HCT116 (cell line): Measurements from ENCODE around the gene ARID5B. TPM values are rescaled to one million over a fixed set of nuclear protein-coding genes. Genes with fewer than 3 reads are reported as not detected.

ENCODE experiments used
- ATAC-seq: fragments of 200-7000 bp; cut with Tn5 transposase; 2 replicates; pipeline ENCODE4 v1.9.1; 2020; ENCODE audit warnings: mild to moderate bottlenecking, moderate library complexity
- BruUV-seq: library from RNA; stranded (reverse); fragments of 400-500 nt; replicated peaks from 2 replicates; lab custom pipeline; 2021; lab: Mats Ljungman, UMichigan
- CTCF ChIA-PET: fragments of 300-600 bp; sonication (Branson Sonifier 250); formaldehyde crosslinking; loops from one replicate; lab custom pipeline; 2021; ENCODE audit warnings: antibody characterized with exemption; lab: Charles Lee
- POLR2A ChIA-PET: fragments of 300-600, 350-600 bp; sonication (Branson Sonifier 250); formaldehyde crosslinking; loops from one replicate; lab custom pipeline; 2021; ENCODE audit warnings: antibody characterized with exemption; lab: Charles Lee
- RAD21 ChIA-PET, 2 experiments: fragments of 300-600 bp; sonication (Branson Sonifier 250); formaldehyde crosslinking; loops; one replicate each; lab custom pipeline; 2023; ENCODE audit warnings: low total read pairs in 2 of 2; ENCODE audit not compliant: uncharacterized antibody in 2 of 2, unreplicated experiment in 2 of 2, low non-redundant PET in 1 of 2; lab: Charles Lee
- DNase-seq: peaks from one replicate; pipeline ENCODE4 v3.0.0-alpha.2; 2010; ENCODE audit warnings: low read depth, low spot score
- H2AFZ ChIP-seq: fragments of 200-600 bp; shearing (Covaris generic), sonication (generic); 2 replicates; pipeline ENCODE4 v1.6.1; 2017; ENCODE audit warnings: low read depth, mixed run types, mixed read lengths, antibody characterized with exemption, low read length; ENCODE audit not compliant: poor library complexity, severe bottlenecking
- H3K27ac ChIP-seq: 2 replicates; pipeline ENCODE4 v1.5.1; 2012; ENCODE audit warnings: low read depth, low read length
- H3K27me3 ChIP-seq: fragments of 200-600 bp; sonication (generic); 2 replicates; pipeline ENCODE4 v1.6.1; 2016; ENCODE audit warnings: mixed run types, low read length, mixed read lengths; ENCODE audit not compliant: insufficient read depth
- H3K36me3 ChIP-seq, 2 experiments: fragments of 200-500 bp in 1 of 2; fragments of 200-600 bp in 1 of 2; sonication (Bioruptor generic) in 1 of 2; sonication (generic) in 1 of 2; 2 replicates each; pipeline versions ENCODE4 v1.5.1 to v1.6.1; 2014 to 2016; ENCODE audit warnings: low read length in 2 of 2, inconsistent platforms in 1 of 2, mixed read lengths in 1 of 2, mixed run types in 1 of 2; ENCODE audit not compliant: insufficient read depth in 2 of 2, control insufficient read depth in 1 of 2
- H3K4me1 ChIP-seq, 2 experiments: fragments of 200-600 bp in 1 of 2; sonication (generic) in 1 of 2; 2 replicates each; pipeline versions ENCODE4 v1.5.1 to v1.6.1; 2012 to 2017; ENCODE audit warnings: low read length in 2 of 2, inconsistent platforms in 1 of 2, mild to moderate bottlenecking in 1 of 2, mixed read lengths in 1 of 2, mixed run types in 1 of 2, moderate library complexity in 1 of 2; ENCODE audit not compliant: insufficient read depth in 2 of 2, control insufficient read depth in 1 of 2
- H3K4me2 ChIP-seq: fragments of 200-600 bp; sonication (generic); 2 replicates; pipeline ENCODE4 v1.6.1; 2017; ENCODE audit warnings: mixed run types, low read length, mixed read lengths
- H3K4me3 ChIP-seq, 2 experiments: fragments of 200-600 bp in 1 of 2; sonication (generic) in 1 of 2; replicated peaks in 1 of 2; 2 replicates each; pipeline ENCODE4 v1.5.1; 2011 to 2016; ENCODE audit warnings: low read length in 2 of 2, control low read depth in 1 of 2, low read depth in 1 of 2, mild to moderate bottlenecking in 1 of 2, mixed read lengths in 1 of 2, mixed run types in 1 of 2
- H3K79me2 ChIP-seq: fragments of 200-600 bp; sonication (generic); 2 replicates; pipeline ENCODE4 v1.6.1; 2017; ENCODE audit warnings: mild to moderate bottlenecking, mixed run types, low read length, moderate library complexity, mixed read lengths; ENCODE audit not compliant: insufficient read depth
- H3K9ac ChIP-seq: fragments of 200-600 bp; sonication (generic); 2 replicates; pipeline ENCODE4 v1.6.1; 2016; ENCODE audit warnings: low read length, mixed read lengths
- H3K9me2 ChIP-seq: fragments of 200-600 bp; sonication (generic), shearing (Covaris generic); 2 replicates; pipeline ENCODE4 v1.6.1; 2017; ENCODE audit warnings: mixed run types, mild to moderate bottlenecking, moderate library complexity; ENCODE audit not compliant: insufficient read depth
- H3K9me3 ChIP-seq, 2 experiments: fragments of 200-500 bp in 1 of 2; fragments of 200-600 bp in 1 of 2; sonication (Bioruptor generic) in 1 of 2; sonication (generic) in 1 of 2; 2 replicates each; pipeline ENCODE4 v1.6.1; 2014 to 2017; ENCODE audit warnings: low read length in 2 of 2, mixed read lengths in 2 of 2, inconsistent platforms in 1 of 2, low read depth in 1 of 2, mild to moderate bottlenecking in 1 of 2, mixed run types in 1 of 2, moderate library complexity in 1 of 2; ENCODE audit not compliant: control insufficient read depth in 1 of 2, insufficient read depth in 1 of 2
- H4K20me1 ChIP-seq: fragments of 200-600 bp; sonication (generic), shearing (Covaris generic); 2 replicates; pipeline ENCODE4 v1.6.1; 2017; ENCODE audit warnings: mixed run types, mild to moderate bottlenecking, moderate library complexity; ENCODE audit not compliant: insufficient read depth
- CBX3 ChIP-seq: IDR thresholded peaks from 2 replicates; pipeline ENCODE4 v1.6.1; 2012; ENCODE audit warnings: low read depth
- CEBPB ChIP-seq: IDR thresholded peaks from 2 replicates; pipeline ENCODE4 v1.6.1; 2012; ENCODE audit warnings: low read depth
- EGR1 ChIP-seq: IDR thresholded peaks from 2 replicates; pipeline ENCODE4 v1.6.1; 2012; ENCODE audit warnings: low read depth
- EZH2 ChIP-seq: fragments of 200-600 bp; sonication (generic); IDR thresholded peaks from 2 replicates; pipeline ENCODE4 v1.6.1; 2017; ENCODE audit warnings: antibody characterized with exemption, mixed run types
- EZH2phosphoT487 ChIP-seq: fragments of 200-600 bp; IDR thresholded peaks from 2 replicates; pipeline ENCODE4 v1.6.1; 2018; ENCODE audit warnings: antibody characterized with exemption, borderline replicate concordance
- JUND ChIP-seq: IDR thresholded peaks from 2 replicates; pipeline ENCODE4 v1.6.1; 2012
- POLR2A ChIP-seq: IDR thresholded peaks from 2 replicates; pipeline ENCODE4 v1.7.0; 2011; ENCODE audit warnings: borderline replicate concordance; ENCODE audit not compliant: insufficient read depth, insufficient read length; ENCODE audit errors: extremely low read depth
- SIN3A ChIP-seq: IDR thresholded peaks from 2 replicates; pipeline ENCODE4 v1.6.1; 2012; ENCODE audit warnings: low read depth
- SP1 ChIP-seq: IDR thresholded peaks from 2 replicates; pipeline ENCODE4 v1.6.1; 2012; ENCODE audit warnings: low read depth
- SRF ChIP-seq: IDR thresholded peaks from 2 replicates; pipeline ENCODE4 v1.6.1; 2012; ENCODE audit warnings: low read depth
- TCF7L2 ChIP-seq: IDR thresholded peaks from 2 replicates; pipeline ENCODE4 v1.7.0; 2011; ENCODE audit warnings: borderline replicate concordance, inconsistent platforms; ENCODE audit not compliant: insufficient read depth, insufficient read length; ENCODE audit errors: extremely low read depth
- ZFX ChIP-seq: fragments of 450-650 bp; IDR thresholded peaks from 2 replicates; pipeline ENCODE4 v1.6.1; 2017
- ZNF274 ChIP-seq: fragments of 200-500 bp; sonication (Bioruptor generic); IDR thresholded peaks from 2 replicates; pipeline ENCODE4 v1.6.1; 2014; ENCODE audit warnings: mild to moderate bottlenecking, low read depth, low read length, inconsistent platforms
- intact Hi-C: fragments of 100-400 bp; cut with micrococcal nuclease; formaldehyde crosslinking; loops from 2 replicates; pipeline ENCODE4 v1.10.0; 2022
- total RNA-seq: library from RNA; stranded (reverse); gene quantifications from one replicate; pipeline ENCODE4 v1.2.1, GENCODE V29; 2021; ENCODE audit not compliant: unreplicated experiment
- TF ChIP-seq, protein P1 (sequence below): IDR thresholded peaks from 2 replicates; pipeline ENCODE4 v1.6.1; 2012; ENCODE audit warnings: low read depth
- TF ChIP-seq, protein P2 (sequence below), 3 experiments: fragments of 200-600 bp in 1 of 3; sonication (generic) in 1 of 3; IDR thresholded peaks in 2 of 3; conservative IDR thresholded peaks in 1 of 3; 2 replicates each; pipeline ENCODE4 v1.5.1; 2012 to 2017; ENCODE audit warnings: low read depth in 2 of 3, low read length in 2 of 3, antibody characterized with exemption in 1 of 3, borderline replicate concordance in 1 of 3, control low read depth in 1 of 3, mild to moderate bottlenecking in 1 of 3, mixed read lengths in 1 of 3, mixed run types in 1 of 3, moderate library complexity in 1 of 3; ENCODE audit not compliant: insufficient read depth in 1 of 3
- TF ChIP-seq, protein P3 (sequence below): IDR thresholded peaks from 2 replicates; pipeline ENCODE4 v1.6.1; 2011; ENCODE audit warnings: mild to moderate bottlenecking, low read length, moderate library complexity; ENCODE audit not compliant: insufficient replicate concordance; ENCODE audit errors: extremely low read depth

The ARID5B gene
- total RNA-seq, 1 experiment from 2014 or later = 4.7 TPM

DNA sequence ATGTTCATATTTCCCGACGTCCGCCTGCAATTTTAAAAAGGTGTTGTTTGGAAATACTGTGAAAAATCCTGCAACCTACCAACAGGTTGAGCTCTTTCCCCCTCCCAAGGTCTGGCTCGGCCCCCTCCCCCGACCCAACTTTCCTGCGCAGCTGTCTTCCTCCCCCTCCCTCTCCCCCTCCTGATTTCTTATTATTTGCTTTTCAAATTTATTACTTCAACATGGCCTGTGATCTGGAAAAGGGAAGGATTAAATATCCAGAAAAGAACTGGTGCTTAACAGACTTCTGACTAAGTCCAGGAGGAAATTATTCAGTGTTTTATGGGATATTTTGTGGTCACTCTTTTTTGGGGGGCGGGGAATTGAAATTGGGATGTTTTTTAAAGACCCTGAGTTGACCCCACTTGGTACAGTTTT is 2.4 kb downstream of the ARID5B start:
- peaks cover 3% of the 10 kb centered on the region; the same call in 1 of the 2 replicates for H3K79me2 ChIP-seq
- ATAC-seq (no peak), DNase-seq (no peak)
- peak overlapping the region; percentile 98 for H2AFZ ChIP-seq
- no peaks in the 10 kb centered on the region for H3K9me2 ChIP-seq
- H3K4me3 ChIP-seq = peak overlapping the region; percentile 64 to 75
- H3K27me3 ChIP-seq = no peaks in the 10 kb centered on the region
- TF ChIP-seq SP1 (no peak), POLR2A (no peak), SRF (no peak), SIN3A (no peak), TCF7L2 (no peak), ZNF274 (no peak), ZFX (no peak), EGR1 (no peak), CBX3 (no peak), EZH2 (no peak), JUND (no peak), CEBPB (no peak), EZH2phosphoT487 (no peak)
- TF ChIP-seq, protein P1, sequence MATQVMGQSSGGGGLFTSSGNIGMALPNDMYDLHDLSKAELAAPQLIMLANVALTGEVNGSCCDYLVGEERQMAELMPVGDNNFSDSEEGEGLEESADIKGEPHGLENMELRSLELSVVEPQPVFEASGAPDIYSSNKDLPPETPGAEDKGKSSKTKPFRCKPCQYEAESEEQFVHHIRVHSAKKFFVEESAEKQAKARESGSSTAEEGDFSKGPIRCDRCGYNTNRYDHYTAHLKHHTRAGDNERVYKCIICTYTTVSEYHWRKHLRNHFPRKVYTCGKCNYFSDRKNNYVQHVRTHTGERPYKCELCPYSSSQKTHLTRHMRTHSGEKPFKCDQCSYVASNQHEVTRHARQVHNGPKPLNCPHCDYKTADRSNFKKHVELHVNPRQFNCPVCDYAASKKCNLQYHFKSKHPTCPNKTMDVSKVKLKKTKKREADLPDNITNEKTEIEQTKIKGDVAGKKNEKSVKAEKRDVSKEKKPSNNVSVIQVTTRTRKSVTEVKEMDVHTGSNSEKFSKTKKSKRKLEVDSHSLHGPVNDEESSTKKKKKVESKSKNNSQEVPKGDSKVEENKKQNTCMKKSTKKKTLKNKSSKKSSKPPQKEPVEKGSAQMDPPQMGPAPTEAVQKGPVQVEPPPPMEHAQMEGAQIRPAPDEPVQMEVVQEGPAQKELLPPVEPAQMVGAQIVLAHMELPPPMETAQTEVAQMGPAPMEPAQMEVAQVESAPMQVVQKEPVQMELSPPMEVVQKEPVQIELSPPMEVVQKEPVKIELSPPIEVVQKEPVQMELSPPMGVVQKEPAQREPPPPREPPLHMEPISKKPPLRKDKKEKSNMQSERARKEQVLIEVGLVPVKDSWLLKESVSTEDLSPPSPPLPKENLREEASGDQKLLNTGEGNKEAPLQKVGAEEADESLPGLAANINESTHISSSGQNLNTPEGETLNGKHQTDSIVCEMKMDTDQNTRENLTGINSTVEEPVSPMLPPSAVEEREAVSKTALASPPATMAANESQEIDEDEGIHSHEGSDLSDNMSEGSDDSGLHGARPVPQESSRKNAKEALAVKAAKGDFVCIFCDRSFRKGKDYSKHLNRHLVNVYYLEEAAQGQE = no peak
- TF ChIP-seq, protein P2, sequence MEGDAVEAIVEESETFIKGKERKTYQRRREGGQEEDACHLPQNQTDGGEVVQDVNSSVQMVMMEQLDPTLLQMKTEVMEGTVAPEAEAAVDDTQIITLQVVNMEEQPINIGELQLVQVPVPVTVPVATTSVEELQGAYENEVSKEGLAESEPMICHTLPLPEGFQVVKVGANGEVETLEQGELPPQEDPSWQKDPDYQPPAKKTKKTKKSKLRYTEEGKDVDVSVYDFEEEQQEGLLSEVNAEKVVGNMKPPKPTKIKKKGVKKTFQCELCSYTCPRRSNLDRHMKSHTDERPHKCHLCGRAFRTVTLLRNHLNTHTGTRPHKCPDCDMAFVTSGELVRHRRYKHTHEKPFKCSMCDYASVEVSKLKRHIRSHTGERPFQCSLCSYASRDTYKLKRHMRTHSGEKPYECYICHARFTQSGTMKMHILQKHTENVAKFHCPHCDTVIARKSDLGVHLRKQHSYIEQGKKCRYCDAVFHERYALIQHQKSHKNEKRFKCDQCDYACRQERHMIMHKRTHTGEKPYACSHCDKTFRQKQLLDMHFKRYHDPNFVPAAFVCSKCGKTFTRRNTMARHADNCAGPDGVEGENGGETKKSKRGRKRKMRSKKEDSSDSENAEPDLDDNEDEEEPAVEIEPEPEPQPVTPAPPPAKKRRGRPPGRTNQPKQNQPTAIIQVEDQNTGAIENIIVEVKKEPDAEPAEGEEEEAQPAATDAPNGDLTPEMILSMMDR (IDR thresholded peaks at IDR 0.05 in 2 of 3, conservative IDR thresholded peaks at IDR 0.05 in 1 of 3; ENCODE audit: borderline replicate concordance in 1 of 3, insufficient read depth in 1 of 3, low read depth in 2 of 3, low read length in 2 of 3) = no peak
- TF ChIP-seq, protein P3, sequence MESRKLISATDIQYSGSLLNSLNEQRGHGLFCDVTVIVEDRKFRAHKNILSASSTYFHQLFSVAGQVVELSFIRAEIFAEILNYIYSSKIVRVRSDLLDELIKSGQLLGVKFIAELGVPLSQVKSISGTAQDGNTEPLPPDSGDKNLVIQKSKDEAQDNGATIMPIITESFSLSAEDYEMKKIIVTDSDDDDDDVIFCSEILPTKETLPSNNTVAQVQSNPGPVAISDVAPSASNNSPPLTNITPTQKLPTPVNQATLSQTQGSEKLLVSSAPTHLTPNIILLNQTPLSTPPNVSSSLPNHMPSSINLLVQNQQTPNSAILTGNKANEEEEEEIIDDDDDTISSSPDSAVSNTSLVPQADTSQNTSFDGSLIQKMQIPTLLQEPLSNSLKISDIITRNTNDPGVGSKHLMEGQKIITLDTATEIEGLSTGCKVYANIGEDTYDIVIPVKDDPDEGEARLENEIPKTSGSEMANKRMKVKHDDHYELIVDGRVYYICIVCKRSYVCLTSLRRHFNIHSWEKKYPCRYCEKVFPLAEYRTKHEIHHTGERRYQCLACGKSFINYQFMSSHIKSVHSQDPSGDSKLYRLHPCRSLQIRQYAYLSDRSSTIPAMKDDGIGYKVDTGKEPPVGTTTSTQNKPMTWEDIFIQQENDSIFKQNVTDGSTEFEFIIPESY = no peak
- POLR2A ChIA-PET = interaction anchor here (0.6 to 0.7 kb wide), 3 partner anchors 32 to 1069 kb away, joined by 3 to 5 read pairs (median 4); no protein-coding TSS in a partner anchor
- H3K36me3 ChIP-seq = no peaks in the 10 kb centered on the region
- H3K9me3 ChIP-seq = no peaks in the 10 kb centered on the region
- peak overlapping the region; percentile 9; the same call in 1 of the 2 replicates for H3K27ac ChIP-seq
- CTCF ChIA-PET = interaction anchor here (0.6 to 1.2 kb wide), 4 partner anchors 70 to 913 kb away, joined by 3 to 4 read pairs (median 3); partner anchors contain the start of gene EGR2
- peak overlapping the region; percentile 94 for H3K4me2 ChIP-seq
- H4K20me1 ChIP-seq = no peaks in the 10 kb centered on the region
- RAD21 ChIA-PET = no interaction called here
- peaks cover 12 to 23% of the 10 kb centered on the region in 2 experiments; a peak in 3 of 4 replicates for H3K4me1 ChIP-seq
- intact Hi-C loops = loop anchor here (2.0 to 5.0 kb wide), 4 partner anchors 67 to 341 kb away; no protein-coding TSS in a partner anchor
- BruUV-seq = no TSS peak
- peak overlapping the region; percentile 68 for H3K9ac ChIP-seq
